OCI-LY3 (cell line): ENCODE data around the gene CD109.

Experiments used
- EZH2phosphoT487 ChIP-seq: fragments of 200-600 bp; shearing (Covaris generic); IDR thresholded peaks from 2 replicates; pipeline ENCODE4 v1.6.1; 2018; ENCODE audit warnings: antibody characterized with exemption, mixed run types, low read depth
- TF ChIP-seq, protein P1 (sequence below): fragments of 200-600, 300-600 bp; sonication (generic); IDR thresholded peaks from 2 replicates; pipeline ENCODE4 v1.5.1; 2014; ENCODE audit warnings: antibody characterized with exemption, low read length, low read depth

DNA sequence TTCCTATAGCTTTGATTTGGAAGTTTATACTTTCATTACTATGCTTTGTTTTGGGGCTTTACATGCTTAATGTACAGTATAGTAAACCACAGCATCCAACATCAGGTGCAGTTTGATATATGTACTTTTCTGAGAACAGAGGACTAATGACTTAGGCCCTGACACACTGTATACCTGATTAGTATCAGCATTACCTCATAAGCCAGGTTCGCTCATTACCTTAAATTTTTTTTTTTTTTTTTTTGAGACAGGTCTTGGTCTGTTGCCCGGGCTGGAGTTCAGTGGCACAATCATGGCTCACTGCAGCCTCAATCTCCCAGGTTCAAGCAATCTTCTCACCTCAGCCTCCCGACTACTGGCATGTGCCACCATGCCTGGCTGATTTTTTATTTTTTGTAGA, 28.4 kb downstream of the CD109 start:
- TF ChIP-seq, protein P1, sequence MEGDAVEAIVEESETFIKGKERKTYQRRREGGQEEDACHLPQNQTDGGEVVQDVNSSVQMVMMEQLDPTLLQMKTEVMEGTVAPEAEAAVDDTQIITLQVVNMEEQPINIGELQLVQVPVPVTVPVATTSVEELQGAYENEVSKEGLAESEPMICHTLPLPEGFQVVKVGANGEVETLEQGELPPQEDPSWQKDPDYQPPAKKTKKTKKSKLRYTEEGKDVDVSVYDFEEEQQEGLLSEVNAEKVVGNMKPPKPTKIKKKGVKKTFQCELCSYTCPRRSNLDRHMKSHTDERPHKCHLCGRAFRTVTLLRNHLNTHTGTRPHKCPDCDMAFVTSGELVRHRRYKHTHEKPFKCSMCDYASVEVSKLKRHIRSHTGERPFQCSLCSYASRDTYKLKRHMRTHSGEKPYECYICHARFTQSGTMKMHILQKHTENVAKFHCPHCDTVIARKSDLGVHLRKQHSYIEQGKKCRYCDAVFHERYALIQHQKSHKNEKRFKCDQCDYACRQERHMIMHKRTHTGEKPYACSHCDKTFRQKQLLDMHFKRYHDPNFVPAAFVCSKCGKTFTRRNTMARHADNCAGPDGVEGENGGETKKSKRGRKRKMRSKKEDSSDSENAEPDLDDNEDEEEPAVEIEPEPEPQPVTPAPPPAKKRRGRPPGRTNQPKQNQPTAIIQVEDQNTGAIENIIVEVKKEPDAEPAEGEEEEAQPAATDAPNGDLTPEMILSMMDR = no peak
- TF ChIP-seq EZH2phosphoT487 = no peak
